ENCODE results near the gene PFKFB2.

Gene PFKFB2

GRCh38 chr1:207081806-207082205, 28.7 kb downstream of the PFKFB2 start:
- H3K9me2 ChIP-seq (replicated peaks; ENCODE audit: control insufficient read depth, low read length) = no peaks in the 10 kb centered on the region
- no peak overlapping the region for H3K4me2 ChIP-seq (ENCODE audit: low read length)
- no peaks in the 10 kb centered on the region for H3K36me3 ChIP-seq (ENCODE audit: control insufficient read depth, low read length)
- no peak overlapping the region for H3K27ac ChIP-seq (ENCODE audit: low read depth, low read length)
- H3K4me1 ChIP-seq (ENCODE audit: control insufficient read depth, low read length) = no peaks in the 10 kb centered on the region
- no peaks in the 10 kb centered on the region for H3K79me2 ChIP-seq (ENCODE audit: control insufficient read depth, low read length)
- no peak for TF ChIP-seq EZH2phosphoT487 (IDR thresholded peaks at IDR 0.05; ENCODE audit: borderline replicate concordance, low read length)
- TF ChIP-seq CTCF (IDR thresholded peaks at IDR 0.05; ENCODE audit: low read depth, low read length, poor library complexity, severe bottlenecking) = no peak
- no peak overlapping the region for H3K4me3 ChIP-seq (ENCODE audit: low read length)
- H3F3A ChIP-seq (ENCODE audit: control insufficient read depth, insufficient read depth) = no peaks in the 10 kb centered on the region
- H3K27me3 ChIP-seq (ENCODE audit: control insufficient read depth, low read length) = peaks cover 30% of the 10 kb centered on the region
- H4K20me1 ChIP-seq (ENCODE audit: control insufficient read depth, insufficient read depth, low read depth, low read length) = no peaks in the 10 kb centered on the region
- H3K9me3 ChIP-seq (ENCODE audit: control insufficient read depth, insufficient read depth, low read length) = no peaks in the 10 kb centered on the region

GRCh38 chr1:207084232-207084631, 31.2 kb downstream of the PFKFB2 start:
- Histone ChIP-seq H3K4me3 (ENCODE audit: low read length) (no peak overlapping the region), H3K27me3 (ENCODE audit: control insufficient read depth, low read length) (peaks cover 30% of the 10 kb centered on the region), H3K4me1 (ENCODE audit: control insufficient read depth, low read length) (no peaks in the 10 kb centered on the region), H3K36me3 (ENCODE audit: control insufficient read depth, low read length) (no peaks in the 10 kb centered on the region), H3K9me2 (replicated peaks; ENCODE audit: control insufficient read depth, low read length) (no peaks in the 10 kb centered on the region), H3K9me3 (ENCODE audit: control insufficient read depth, insufficient read depth, low read length) (no peaks in the 10 kb centered on the region), H3F3A (ENCODE audit: control insufficient read depth, insufficient read depth) (no peaks in the 10 kb centered on the region), H3K4me2 (ENCODE audit: low read length) (no peak overlapping the region), H3K79me2 (ENCODE audit: control insufficient read depth, low read length) (no peaks in the 10 kb centered on the region), H4K20me1 (ENCODE audit: control insufficient read depth, insufficient read depth, low read depth, low read length) (no peaks in the 10 kb centered on the region), H3K27ac (ENCODE audit: low read depth, low read length) (no peak overlapping the region)
- TF ChIP-seq CTCF (IDR thresholded peaks at IDR 0.05; ENCODE audit: low read depth, low read length, poor library complexity, severe bottlenecking) (no peak), EZH2phosphoT487 (IDR thresholded peaks at IDR 0.05; ENCODE audit: borderline replicate concordance, low read length) (no peak; the same call in 1 of the 2 replicates)

GRCh38 chr1:207084701-207085180, 31.7 kb downstream of the PFKFB2 start:
- Histone ChIP-seq H4K20me1 (ENCODE audit: control insufficient read depth, insufficient read depth, low read depth, low read length) (no peaks in the 10 kb centered on the region), H3F3A (ENCODE audit: control insufficient read depth, insufficient read depth) (no peaks in the 10 kb centered on the region), H3K4me1 (ENCODE audit: control insufficient read depth, low read length) (no peaks in the 10 kb centered on the region), H3K9me2 (replicated peaks; ENCODE audit: control insufficient read depth, low read length) (no peaks in the 10 kb centered on the region), H3K9me3 (ENCODE audit: control insufficient read depth, insufficient read depth, low read length) (no peaks in the 10 kb centered on the region), H3K4me3 (ENCODE audit: low read length) (no peak overlapping the region), H3K4me2 (ENCODE audit: low read length) (no peak overlapping the region), H3K79me2 (ENCODE audit: control insufficient read depth, low read length) (no peaks in the 10 kb centered on the region), H3K27me3 (ENCODE audit: control insufficient read depth, low read length) (peaks cover 30% of the 10 kb centered on the region), H3K36me3 (ENCODE audit: control insufficient read depth, low read length) (no peaks in the 10 kb centered on the region), H3K27ac (ENCODE audit: low read depth, low read length) (no peak overlapping the region)
- TF ChIP-seq CTCF (IDR thresholded peaks at IDR 0.05; ENCODE audit: low read depth, low read length, poor library complexity, severe bottlenecking) (peak; percentile 62), EZH2phosphoT487 (IDR thresholded peaks at IDR 0.05; ENCODE audit: borderline replicate concordance, low read length) (no peak)

Data from DOHH2 (cell line).